ENCODE data around the gene SORCS1.

The SORCS1 gene

GRCh38 chr10:107159871-107160270 is 4.6 kb downstream of the SORCS1 start:
- no peak overlapping the region for H3K4me3 ChIP-seq (ENCODE audit: low read depth, low read length)
- TF ChIP-seq, protein P1, sequence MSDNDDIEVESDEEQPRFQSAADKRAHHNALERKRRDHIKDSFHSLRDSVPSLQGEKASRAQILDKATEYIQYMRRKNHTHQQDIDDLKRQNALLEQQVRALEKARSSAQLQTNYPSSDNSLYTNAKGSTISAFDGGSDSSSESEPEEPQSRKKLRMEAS (IDR thresholded peaks at IDR 0.05; ENCODE audit: low read depth, low read length), result no peak
- TF ChIP-seq, protein P2, sequence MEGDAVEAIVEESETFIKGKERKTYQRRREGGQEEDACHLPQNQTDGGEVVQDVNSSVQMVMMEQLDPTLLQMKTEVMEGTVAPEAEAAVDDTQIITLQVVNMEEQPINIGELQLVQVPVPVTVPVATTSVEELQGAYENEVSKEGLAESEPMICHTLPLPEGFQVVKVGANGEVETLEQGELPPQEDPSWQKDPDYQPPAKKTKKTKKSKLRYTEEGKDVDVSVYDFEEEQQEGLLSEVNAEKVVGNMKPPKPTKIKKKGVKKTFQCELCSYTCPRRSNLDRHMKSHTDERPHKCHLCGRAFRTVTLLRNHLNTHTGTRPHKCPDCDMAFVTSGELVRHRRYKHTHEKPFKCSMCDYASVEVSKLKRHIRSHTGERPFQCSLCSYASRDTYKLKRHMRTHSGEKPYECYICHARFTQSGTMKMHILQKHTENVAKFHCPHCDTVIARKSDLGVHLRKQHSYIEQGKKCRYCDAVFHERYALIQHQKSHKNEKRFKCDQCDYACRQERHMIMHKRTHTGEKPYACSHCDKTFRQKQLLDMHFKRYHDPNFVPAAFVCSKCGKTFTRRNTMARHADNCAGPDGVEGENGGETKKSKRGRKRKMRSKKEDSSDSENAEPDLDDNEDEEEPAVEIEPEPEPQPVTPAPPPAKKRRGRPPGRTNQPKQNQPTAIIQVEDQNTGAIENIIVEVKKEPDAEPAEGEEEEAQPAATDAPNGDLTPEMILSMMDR (IDR thresholded peaks at IDR 0.05; ENCODE audit: low read depth, low read length), result no peak
- TF ChIP-seq MYC (IDR thresholded peaks at IDR 0.05; ENCODE audit: low read depth, low read length), result no peak
- TF ChIP-seq POLR2A (IDR thresholded peaks at IDR 0.05; ENCODE audit: extremely low read depth, insufficient read length), result no peak
- no peak for DNase-seq (ENCODE audit: low read depth)

GRCh38 chr10:107157071-107157470 is 7.4 kb downstream of the SORCS1 start:
- TF ChIP-seq, protein P2 (IDR thresholded peaks at IDR 0.05; ENCODE audit: low read depth, low read length), result no peak
- no peak for TF ChIP-seq MYC (IDR thresholded peaks at IDR 0.05; ENCODE audit: low read depth, low read length)
- TF ChIP-seq, protein P1 (IDR thresholded peaks at IDR 0.05; ENCODE audit: low read depth, low read length), result no peak
- no peak for TF ChIP-seq POLR2A (IDR thresholded peaks at IDR 0.05; ENCODE audit: extremely low read depth, insufficient read length)
- no peak for DNase-seq (ENCODE audit: low read depth)

DNA sequence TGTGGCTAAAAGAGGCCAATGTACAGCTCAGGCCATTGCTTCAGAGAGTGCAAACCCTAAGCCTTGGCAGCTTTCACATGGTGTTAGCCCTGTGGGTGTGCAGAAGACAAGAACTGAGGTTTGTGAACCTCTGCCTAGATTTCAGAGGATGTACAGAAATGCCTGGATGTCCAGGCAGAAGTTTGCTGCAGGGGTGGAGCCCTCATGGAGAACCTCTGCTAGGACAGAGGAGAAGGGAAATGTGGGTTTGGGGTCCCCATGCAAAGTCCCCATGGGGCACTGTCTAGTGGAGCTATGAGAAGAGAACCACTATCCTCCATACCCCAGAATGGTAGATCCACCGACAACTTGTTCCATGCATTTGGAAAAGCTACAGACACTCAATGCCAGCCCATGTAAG is 12.4 kb downstream of the SORCS1 start:
- no peak overlapping the region for H3K4me3 ChIP-seq (ENCODE audit: low read depth, low read length)
- no peak for DNase-seq (ENCODE audit: low read depth)
- TF ChIP-seq, protein P2 (IDR thresholded peaks at IDR 0.05; ENCODE audit: low read depth, low read length), result no peak
- TF ChIP-seq, protein P1 (IDR thresholded peaks at IDR 0.05; ENCODE audit: low read depth, low read length), result no peak
- TF ChIP-seq MYC (IDR thresholded peaks at IDR 0.05; ENCODE audit: low read depth, low read length) (no peak), POLR2A (IDR thresholded peaks at IDR 0.05; ENCODE audit: extremely low read depth, insufficient read length) (no peak)

More at GRCh38 chr10:107157071-107157470, 7.4 kb downstream of the SORCS1 start:
- H3K4me3 ChIP-seq (ENCODE audit: low read depth, low read length), result no peak overlapping the region

- no peak overlapping the region for H3K4me3 ChIP-seq (ENCODE audit: low read depth, low read length)
- DNase-seq (ENCODE audit: low read depth), result no peak
- TF ChIP-seq, protein P2 (IDR thresholded peaks at IDR 0.05; ENCODE audit: low read depth, low read length), result no peak
- no peak for TF ChIP-seq MYC (IDR thresholded peaks at IDR 0.05; ENCODE audit: low read depth, low read length)
- TF ChIP-seq, protein P1 (IDR thresholded peaks at IDR 0.05; ENCODE audit: low read depth, low read length), result no peak
- TF ChIP-seq POLR2A (IDR thresholded peaks at IDR 0.05; ENCODE audit: extremely low read depth, insufficient read length), result no peak
Measured at GRCh38 chr10:107148906-107149305, 15.6 kb downstream of the SORCS1 start.

DNA sequence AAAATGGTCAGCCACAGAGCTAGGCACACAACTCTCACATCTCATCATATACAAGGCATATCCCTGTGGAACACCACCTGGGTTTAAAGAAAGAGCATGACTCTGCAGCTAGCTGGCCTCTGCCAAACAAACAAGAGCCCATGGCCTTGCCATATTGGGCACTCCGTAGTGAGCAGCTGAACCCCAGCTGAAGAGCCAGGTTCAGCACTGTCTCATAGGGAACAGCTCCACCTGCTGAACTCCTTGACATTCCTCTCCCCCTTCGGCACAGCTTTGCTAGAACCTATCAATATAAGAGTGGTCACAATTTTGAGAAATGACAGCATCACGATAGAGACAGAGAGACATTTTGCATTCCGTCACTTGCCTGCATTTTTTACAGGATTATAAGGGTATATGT is 20.0 kb downstream of the SORCS1 start:
- DNase-seq (ENCODE audit: low read depth), result peak; percentile 9
- H3K4me3 ChIP-seq (ENCODE audit: low read depth, low read length), result no peak overlapping the region
- no peak for TF ChIP-seq POLR2A (IDR thresholded peaks at IDR 0.05; ENCODE audit: extremely low read depth, insufficient read length)
- TF ChIP-seq, protein P1 (IDR thresholded peaks at IDR 0.05; ENCODE audit: low read depth, low read length), result no peak

GRCh38 chr10:107141524-107142061 is 22.9 kb downstream of the SORCS1 start:
- no peak for DNase-seq (ENCODE audit: low read depth)
- no peak overlapping the region for H3K4me3 ChIP-seq (ENCODE audit: low read depth, low read length)
- no peak for TF ChIP-seq MYC (IDR thresholded peaks at IDR 0.05; ENCODE audit: low read depth, low read length)
- TF ChIP-seq, protein P1 (IDR thresholded peaks at IDR 0.05; ENCODE audit: low read depth, low read length), result no peak
- TF ChIP-seq, protein P2 (IDR thresholded peaks at IDR 0.05; ENCODE audit: low read depth, low read length), result no peak
- no peak for TF ChIP-seq POLR2A (IDR thresholded peaks at IDR 0.05; ENCODE audit: extremely low read depth, insufficient read length)

All from NB4 (cell line).